NCI-H1105 (cell line): ENCODE measurements around the gene SEPTIN3.
A peak's percentile ranks its signal among the peaks of the same experiment; 100 is the strongest.

ENCODE experiments used
- DNase-seq: peaks from one replicate; lab custom pipeline; 2025; lab: John Stamatoyannopoulos, UW

The SEPTIN3 gene, protein sequence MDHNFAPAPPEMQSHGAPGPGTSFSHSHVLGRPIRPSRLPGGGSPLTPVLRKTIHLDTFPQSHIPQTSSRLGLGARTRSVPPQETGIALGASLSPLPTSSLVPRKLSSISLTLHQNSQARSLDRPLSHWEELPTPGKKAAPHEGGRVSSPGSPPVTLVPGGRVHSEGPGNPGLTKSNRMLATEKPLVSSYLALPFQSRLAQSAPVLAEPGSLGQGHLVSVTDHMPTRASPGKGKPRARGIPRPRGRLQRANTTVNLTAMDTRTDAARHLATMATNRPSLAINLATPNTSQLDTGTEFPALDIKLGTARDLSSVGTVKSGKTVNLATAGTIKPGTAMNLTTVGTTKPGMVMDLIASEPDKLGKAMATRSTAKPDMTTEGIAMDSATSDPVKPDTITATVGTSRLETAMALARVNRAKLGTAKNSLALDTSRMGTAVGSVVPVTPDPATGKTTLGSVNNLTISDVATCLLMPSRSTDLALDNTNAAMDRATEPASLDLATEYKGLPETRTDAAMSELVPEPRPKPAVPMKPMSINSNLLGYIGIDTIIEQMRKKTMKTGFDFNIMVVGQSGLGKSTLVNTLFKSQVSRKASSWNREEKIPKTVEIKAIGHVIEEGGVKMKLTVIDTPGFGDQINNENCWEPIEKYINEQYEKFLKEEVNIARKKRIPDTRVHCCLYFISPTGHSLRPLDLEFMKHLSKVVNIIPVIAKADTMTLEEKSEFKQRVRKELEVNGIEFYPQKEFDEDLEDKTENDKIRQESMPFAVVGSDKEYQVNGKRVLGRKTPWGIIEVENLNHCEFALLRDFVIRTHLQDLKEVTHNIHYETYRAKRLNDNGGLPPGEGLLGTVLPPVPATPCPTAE

DNA sequence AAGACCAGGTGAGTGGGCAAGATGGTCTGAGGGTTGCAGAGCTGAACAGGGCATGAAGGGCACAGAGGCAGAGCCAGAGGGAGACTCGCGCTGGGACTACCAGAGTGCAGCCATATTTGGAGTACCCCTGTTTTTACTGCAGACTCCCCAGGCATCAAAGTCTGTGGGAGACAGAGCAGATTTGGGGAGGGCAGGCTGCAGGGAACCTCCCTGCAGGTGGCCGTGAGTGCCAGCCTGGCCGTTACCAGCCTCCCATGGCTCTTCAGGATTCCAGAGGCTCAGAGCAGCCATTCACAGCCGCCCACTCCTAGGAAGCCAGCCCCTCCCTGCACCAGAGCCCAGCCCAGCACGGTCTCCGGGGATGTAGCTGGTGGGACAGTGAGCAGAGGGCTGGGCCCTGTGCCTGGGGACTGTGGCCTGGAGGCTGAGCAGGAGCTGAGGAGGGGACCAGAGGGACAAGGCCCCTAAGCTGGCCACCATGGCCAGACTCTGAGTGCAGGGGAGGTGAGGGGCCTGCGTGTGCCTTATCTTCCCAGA lies at the start of gene SEPTIN3:
Gene SEPTIN3, plus strand, starts transcription at position 334 of the 537 bp plus-strand sequence. CDS start 2,050 bp downstream, outside the sequence.
- DNase-seq, result no peak

DNA sequence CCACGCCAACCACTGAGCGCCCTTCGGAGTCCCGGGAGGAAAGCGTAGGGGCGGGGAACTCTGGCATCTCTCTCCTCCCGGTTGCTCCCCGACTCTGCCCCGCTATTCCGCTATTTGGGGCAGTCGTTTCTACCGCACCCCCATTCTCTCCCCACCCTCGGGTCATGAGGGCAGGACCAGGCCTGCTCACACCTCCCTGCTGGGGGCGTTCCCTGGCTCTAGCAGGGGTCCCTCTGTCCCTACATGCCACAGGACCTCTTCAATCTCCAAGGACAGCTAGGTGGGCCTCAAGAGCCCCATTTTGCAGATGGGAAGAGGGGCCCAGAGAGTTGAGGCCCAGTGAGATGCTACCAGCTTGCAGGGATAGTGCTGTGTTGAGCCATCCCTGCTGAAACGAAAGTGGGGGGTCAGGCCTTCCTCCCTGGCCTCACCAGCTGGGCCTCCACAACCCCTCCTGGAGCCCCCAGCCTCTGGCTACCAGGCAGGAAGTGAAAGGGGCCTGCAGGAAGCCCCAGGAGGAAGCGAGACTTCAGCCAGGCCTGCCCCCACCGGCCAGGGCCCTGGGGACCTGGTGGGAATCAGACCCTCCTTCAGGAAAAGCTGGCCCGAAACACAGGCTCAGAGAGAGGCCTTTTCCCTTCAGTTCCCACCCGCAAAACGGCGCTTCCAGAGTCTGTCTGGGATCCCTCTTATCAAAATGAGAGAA lies 48.8 kb upstream of the SEPTIN3 start:
- DNase-seq, result no peak

DNA sequence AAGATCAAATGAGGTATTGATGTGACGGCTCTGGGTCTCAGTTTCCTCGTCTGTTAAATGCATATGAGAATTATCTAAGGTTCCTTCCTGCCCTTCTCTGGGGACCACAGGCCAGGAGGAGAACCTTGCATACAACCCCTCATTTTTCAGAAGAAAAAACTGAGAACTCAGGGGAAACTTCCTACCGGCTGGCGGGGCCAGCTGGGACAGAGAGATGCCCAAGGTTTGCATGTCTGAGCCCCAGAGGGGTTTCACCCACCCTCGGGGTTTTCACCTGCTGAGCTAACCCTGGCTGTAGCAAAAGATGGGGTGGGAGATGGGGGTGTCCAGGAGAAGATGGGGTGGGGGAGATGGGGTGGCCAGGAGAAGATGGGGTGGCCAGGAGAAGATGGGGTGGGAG lies 46.9 kb upstream of the SEPTIN3 start:
- no peak for DNase-seq

DNA sequence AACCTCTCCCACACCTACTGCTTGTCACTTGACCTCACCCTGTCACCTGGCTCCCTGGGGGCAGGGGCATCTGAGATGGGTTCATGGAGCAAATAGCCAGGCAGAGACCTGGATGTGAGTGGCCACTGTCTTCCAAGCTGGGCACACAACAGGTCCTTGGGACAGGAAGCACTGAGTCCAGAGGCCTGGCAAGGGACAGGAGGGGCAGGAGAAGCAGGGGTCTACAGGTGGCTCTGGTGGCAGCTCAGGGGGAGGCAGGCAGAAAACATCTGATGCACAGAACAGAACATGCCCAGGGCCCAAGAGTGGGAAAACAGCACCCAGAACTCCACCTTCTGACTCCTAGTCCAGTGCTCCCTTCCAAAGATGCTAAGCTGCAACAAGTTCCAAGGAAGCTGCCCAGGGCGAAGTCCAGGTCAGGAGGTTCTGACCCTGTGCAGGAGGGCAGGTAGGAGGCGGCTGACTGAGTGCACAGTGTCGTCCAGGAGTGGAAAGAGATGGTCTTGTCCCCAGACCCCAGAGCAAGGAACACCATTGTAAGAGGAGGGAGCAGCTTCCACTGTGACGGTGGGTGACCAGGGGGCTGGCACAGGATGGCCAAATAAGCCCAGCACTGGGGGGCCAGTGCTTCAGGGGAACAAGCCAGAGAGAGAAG lies 46.2 kb upstream of the SEPTIN3 start:
- no peak for DNase-seq

DNA sequence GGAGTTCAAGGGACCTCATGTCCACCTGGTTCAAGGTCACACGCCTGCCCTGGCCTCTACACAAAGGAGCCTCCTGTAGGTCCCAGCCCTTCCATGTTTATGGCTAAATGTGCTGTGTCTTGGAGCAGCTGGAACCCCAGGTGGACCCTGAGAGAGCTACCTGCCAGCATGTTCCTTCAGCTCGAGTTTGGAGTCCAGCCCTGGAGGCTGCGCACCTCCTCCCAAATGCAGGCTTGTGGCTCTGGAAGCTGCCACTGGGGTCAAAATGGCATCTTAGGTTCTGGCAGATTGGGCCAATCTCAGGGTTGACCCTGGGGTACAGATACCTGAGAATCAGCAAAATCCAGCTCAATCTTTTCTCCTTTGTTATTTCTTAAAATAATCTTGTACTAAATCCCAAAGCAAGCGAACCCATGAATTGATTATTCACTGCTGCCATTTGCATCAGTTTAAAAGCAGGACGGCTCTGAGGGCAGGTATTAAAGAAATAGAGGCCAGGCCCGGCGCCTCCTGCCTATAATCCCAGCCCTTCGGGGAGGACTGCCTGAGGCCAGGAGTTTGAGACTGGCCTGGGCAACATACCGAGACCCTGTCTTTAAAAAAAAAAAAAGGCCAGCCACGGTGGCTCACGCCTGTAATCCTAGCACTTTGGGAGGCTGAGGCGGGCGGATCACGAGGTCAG lies 45.5 kb upstream of the SEPTIN3 start:
- no peak for DNase-seq

DNA sequence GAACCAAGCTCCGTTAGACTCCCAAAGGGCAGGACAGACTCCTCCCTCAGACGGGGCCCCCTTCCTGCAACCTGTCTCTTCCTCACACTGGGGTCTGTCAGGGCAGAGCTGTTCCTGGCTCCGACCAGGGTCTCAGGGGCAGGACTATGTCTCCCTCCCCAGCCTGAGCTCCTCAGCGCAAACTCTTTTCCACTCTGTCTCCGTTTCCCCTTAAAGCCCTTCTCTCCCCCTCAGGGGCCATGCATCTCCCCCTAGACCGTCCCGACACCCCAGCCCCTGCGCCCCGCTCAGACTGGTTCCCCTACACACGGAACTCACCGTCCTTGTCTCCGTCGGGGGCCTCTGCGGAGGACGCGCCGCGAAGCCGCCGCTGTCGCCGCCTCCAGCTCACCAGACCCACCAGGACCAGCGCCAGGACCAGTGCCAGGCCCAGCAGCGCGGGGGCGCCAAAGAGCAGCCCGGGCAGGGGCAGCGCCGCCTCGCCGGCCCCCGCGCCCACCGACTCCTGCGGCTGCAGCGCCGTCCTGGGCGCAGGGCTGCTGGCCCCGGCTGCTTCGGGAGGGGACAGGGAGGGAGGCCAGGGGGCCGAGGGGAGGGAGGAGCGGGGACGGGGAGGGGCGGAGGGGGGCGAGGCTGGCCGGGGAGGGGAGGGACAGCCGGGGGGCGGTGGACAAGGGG lies 43.3 kb upstream of the SEPTIN3 start:
- DNase-seq, result peak; percentile 21

DNA sequence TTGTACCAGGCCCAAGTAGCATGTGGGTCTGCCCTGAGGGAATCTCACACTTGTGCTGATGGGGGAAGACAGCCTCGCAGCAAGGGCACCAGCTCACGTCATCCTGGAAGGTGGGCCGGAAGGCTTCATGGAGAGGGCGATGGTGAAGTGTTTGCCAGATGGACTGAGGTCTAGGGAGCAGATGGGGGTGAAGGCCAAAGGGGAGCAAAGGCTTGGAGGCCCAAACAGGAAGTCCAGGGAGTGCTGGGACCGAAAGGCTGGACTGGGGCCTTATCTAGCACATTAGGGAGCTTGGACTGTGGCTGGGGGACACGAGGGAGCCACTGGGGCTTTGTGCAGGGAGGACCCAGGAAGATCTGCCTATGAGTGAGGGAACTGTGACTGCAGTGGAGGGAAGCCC lies 41.4 kb upstream of the SEPTIN3 start:
- DNase-seq, result no peak

DNA sequence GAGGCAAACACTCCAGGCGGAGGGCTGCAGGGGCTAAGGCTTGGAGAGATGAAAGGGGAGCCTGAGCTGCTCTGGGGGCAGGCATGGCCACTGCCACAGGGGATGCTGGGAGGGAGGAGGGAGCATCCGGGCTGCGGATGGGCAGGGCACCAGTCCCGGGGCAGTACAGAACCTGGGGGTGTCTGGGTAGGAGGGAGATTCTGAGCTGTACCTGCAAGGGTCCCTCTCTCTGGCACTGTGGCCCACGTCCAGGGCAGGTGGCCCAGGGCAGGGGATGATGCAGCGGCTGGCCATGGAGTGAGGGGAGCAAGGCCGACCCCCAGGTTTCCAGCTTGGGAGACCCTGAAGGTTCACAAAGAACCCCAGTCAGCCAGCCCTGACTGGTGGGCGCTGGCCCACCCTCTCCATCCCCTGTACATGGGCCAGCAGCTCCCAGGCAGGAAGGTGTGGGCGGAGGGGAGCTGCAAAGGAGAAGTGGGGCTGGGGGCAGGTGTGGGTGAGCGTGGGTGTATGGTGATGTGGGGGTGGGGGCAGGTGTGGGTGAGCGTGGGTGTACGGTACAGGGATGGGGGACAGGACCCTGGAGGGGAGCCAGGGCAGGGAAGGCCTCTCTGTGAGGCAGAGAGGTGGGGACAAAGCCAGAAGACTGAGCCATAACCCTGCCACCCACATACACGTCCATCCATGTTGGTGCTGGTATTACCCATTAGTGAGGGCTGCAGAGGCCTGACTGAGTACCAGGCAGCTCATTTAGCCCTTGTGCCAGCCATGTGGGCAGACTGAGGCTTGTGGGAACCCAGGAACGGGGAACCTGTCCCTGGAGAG lies 40.4 kb upstream of the SEPTIN3 start:
- no peak for DNase-seq

DNA sequence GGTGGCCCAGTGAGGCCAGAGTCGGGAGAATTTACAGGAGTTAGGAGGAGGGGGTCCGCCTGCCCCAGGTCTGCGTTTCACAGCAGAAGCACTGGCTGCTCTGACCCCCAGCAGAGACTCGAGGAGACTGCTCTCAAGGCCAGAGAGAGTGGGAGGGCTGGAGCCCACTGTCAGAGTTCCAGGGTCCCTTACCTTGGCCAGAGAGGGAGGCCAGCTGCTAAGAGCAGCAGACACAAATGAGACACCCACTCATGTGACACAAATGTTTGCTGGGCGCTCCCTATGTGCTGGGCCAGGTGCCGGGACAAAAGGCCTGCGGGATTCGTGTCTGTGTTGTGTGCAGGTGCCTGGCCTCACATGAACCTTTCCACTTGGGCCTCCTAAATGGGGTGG lies 39.8 kb upstream of the SEPTIN3 start:
- DNase-seq, result no peak

DNA sequence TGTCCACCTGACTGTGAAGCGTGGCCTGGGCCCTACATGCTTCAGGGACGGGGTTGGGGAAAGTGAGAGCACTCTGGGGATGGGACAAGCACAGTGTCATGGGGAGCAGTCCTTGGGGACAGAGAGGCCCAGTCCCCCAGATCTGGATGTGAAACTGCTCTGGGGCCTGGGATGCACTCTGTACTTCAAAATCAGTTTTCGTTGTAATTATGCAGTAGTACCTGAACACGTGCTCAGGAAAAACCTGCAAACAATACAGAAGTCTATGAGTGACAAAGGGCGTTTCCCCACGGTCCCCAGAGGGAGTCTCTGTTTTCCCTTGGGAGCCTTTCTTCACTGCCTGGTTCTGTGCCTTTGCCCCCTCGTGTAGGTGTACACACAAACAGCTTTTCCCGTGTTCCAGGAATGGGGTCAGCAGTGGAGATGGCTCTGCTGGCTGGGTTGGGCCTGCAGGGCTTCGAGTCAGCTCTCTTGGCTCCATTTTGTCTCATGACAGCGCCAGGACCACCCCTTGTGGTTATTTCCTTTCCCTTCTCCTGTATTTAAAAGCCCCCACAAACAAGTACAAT lies 37.5 kb upstream of the SEPTIN3 start:
- DNase-seq, result no peak

DNA sequence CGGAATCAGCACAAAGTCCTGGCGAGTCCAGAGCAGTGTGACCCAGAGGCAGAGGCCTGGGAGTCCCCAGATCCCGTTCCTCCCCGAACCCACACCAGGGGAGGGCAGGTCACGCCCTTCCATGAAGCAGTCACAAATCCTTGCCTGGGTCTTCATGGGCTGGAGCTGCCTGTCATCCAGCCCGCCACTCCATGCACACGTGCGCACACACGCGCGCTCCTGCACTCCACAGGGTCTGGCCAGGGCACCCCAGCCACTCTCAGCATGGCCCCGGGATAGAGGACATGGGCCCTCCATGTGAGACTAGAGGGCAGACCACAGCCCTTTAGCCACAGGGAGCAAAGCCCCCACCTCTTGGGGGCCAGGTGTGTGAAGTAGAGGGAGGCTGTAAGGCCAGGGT lies 36.9 kb upstream of the SEPTIN3 start:
- no peak for DNase-seq

DNA sequence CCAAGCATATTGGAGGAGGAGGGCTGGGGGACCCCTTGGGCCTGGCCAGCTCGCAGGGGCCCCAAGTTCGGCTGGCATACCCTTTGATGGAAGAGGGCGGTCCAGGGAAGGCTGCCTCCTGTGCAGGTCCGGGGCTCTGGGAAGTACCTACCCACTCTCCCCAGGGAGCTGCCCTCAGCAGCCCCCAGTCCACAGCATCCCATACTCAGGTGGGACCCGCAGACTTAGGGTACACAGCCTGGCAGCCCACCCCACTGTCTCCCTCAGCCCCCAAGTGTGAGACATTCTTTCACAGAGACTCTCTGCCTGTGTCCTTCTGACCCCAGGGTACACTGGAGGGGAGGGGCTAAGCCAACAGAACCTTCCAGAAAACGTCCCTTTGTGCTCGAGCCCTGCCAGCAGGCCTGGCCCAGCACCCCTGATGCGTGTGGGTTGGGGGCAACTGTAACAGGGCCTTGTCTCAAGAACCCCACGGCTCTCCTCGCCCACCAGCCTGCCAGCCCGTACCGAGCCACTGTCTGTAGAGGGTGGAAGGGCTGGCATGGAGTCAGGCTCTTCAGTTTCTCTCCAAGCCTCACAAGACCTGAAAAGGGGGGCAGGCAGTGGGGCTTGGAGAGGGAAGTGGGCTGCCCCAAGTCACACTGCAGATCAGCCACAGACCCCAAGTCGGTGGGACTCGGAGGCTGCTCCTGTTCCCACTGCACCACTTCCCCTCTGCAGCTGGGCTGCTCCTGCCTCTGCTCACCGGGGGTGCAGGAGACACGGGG lies 35.6 kb upstream of the SEPTIN3 start:
- no peak for DNase-seq

DNA sequence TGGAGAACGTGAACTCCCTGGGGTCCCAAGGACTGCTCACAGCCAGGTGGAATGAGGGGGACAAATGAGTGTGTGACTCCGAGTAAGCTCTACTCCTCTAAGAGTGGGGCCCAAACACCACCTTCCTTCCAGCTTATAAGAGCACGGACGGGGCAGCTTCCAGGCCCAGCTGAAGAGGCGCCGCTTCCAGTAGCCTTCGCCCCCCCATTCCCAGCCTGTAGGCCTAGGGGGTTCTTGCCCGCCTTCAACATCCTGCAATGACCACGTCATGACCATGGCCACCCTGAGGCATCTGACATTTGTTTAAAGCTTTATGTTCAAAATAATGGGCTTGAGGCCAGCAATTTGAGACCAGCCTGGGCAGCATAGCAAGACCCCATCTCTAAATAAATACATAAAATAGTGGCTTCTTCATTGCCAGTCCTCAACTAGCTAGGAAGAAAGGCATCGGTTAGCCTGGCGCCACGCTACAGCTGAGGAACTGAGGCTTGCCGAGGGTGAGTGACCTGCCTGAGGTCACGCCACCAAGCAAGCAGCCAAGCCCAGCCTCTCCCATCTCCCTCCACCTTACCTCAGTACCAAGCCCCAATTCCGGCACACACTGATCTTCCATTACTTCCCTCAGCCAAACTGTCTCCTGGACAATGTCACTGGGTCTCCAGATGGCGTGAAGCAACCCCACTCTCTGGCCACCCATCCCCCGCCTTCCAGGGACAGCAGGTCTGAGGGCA lies 34.8 kb upstream of the SEPTIN3 start:
- DNase-seq, result no peak

DNA sequence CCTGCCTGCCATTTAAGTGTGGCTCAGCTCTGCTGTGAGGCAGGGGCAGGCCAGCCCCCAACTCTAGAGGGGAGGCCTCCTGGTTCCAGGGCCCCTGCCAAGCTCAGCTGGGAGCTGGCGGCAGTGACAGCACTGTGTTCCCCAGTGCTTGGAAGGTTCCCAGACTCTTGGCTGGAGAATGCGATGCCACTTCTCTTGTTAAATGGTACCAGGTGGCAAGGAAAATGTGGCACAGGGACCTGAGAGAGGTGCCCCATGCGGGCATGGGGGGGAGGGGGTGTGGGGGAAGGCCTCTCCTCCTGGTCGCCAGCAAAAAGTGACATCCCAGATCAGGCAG lies 34.3 kb upstream of the SEPTIN3 start:
- DNase-seq, result no peak

DNA sequence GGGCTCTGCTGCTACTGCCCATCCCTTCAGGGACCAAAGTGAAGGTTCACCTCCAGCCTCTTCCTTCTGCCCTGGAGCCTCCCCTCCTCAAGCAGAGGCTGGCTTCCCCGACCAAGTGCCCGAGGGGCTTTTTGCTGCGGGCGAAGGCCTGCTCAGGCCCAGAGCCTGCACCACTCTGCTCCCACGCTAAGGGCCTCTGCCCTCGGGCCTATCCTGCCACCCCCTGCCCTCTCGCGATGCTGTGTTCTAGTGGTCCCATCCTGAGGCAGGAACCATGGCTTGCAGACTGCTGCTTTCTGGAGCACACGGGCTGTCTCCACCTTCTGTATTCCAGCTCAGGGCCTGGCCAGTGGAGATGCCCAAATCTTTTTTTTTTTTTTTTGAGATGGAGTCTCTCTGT lies 33.7 kb upstream of the SEPTIN3 start:
- no peak for DNase-seq

DNA sequence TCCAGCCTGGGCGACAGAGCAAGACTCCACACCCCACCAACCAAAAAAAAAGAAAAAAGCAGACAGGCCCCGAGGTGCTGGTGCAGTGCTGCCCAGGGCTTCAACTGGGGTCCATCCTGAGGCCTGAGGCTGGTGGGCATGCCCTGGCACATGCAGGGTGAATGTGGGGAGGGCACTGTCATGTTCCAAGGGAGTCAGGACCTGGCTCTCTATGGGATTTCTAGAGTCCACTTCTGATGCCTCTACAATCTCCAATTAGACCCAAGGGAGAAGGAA lies 32.4 kb upstream of the SEPTIN3 start:
- DNase-seq, result no peak

DNA sequence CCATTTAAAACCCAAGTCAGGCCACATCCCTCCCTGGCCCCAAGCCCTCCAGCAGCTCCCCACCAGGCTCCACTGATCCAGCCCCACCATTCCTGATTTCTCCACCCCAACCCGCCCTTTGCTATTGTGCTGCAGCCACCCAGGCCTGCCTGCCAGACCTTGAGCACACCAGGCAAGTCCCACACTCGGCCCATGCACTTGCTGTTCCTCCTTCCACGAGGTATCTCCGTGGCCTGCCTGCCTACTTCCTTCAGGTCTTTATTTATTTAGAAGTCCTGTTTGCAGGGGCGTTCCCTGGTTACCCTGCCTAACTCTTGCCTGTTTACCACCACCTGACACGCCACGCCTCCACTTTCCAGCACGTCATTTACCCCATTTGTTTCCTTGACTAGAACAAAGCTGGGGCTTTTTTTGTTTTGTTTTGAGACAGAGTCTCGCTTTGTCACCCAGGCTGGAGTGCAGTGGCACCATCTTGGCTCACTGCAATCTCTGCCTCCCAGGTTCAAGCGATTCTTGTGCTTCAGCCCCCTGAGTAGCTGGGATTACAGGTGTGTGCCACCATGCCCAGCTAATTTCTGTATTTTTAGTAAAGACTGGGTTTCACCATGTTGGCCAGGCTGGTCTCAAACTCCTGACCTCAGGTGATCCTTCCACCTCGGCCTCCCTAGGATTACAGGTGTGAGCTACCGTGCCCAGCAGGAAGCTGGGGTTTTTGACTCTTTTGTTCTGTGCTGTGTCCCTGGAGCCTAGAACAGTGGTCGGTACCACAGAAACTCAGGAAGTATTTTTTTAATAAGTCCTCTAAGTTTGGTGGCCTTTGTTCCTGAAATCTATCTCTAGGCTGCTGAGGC lies 29.0 kb upstream of the SEPTIN3 start:
- no peak for DNase-seq
